HL-60 (cell line): ENCODE measurements around the gene EMC8.

Source experiments
- CTCF ChIP-seq: IDR thresholded peaks from one replicate; pipeline ENCODE4 v1.5.1; 2011; ENCODE audit warnings: low read length, control low read depth, inconsistent platforms; ENCODE audit not compliant: insufficient read depth
- GABPA ChIP-seq: IDR thresholded peaks from 2 replicates; pipeline ENCODE4 v1.6.1; 2012; ENCODE audit warnings: low read depth
- POLR2AphosphoS5 ChIP-seq: IDR thresholded peaks from 2 replicates; pipeline ENCODE4 v1.6.1; 2012; ENCODE audit warnings: low read depth
- REST ChIP-seq: IDR thresholded peaks from 2 replicates; pipeline ENCODE4 v1.6.1; 2012; ENCODE audit warnings: low read depth; ENCODE audit not compliant: insufficient replicate concordance

- TF ChIP-seq CTCF, result no peak
- TF ChIP-seq POLR2AphosphoS5, result no peak
- TF ChIP-seq REST, result no peak
- TF ChIP-seq GABPA, result no peak
Observed at GRCh38 chr16:85735946-85736345, 63.4 kb downstream of the EMC8 start.
